ENCODE measurements around the gene MYO1D.

Gene MYO1D

GRCh38 chr17:32596628-32597027, 280.3 kb downstream of the MYO1D start:
- no peak overlapping the region for H3K4me3 ChIP-seq (ENCODE audit: low read length)
- no peak overlapping the region for H2AFZ ChIP-seq (ENCODE audit: low read length)
- peaks cover 9% of the 10 kb centered on the region for H3F3A ChIP-seq (ENCODE audit: insufficient read depth, low read length)
- no peak for TF ChIP-seq CTCF (IDR thresholded peaks at IDR 0.05; ENCODE audit: low read length)
- TF ChIP-seq EZH2phosphoT487 (IDR thresholded peaks at IDR 0.05; ENCODE audit: low read length) = no peak
- no peak for TF ChIP-seq EZH2 (optimal IDR thresholded peaks at IDR 0.05; ENCODE audit: low read depth, low read length)
- no peaks in the 10 kb centered on the region for H3K27me3 ChIP-seq (replicated peaks; ENCODE audit: insufficient read depth, low read length)
- no peaks in the 10 kb centered on the region for H3K36me3 ChIP-seq (replicated peaks; ENCODE audit: insufficient read depth, low read length)
- H3K4me2 ChIP-seq (ENCODE audit: low read depth, low read length) = peak overlapping the region; percentile 30; the same call in 1 of the 2 replicates
- H3K9me3 ChIP-seq (replicated peaks; ENCODE audit: insufficient read depth, low read length) = no peaks in the 10 kb centered on the region
- no peaks in the 10 kb centered on the region for H3K9me2 ChIP-seq (replicated peaks; ENCODE audit: insufficient read depth, low read length)
- H3K79me2 ChIP-seq (ENCODE audit: low read length) = no peaks in the 10 kb centered on the region
- no peak overlapping the region for H3K9ac ChIP-seq (ENCODE audit: low read length)
- H4K20me1 ChIP-seq (ENCODE audit: insufficient read depth, low read length) = no peaks in the 10 kb centered on the region
- peaks cover 15% of the 10 kb centered on the region for H3K4me1 ChIP-seq (ENCODE audit: low read length)
- peak; percentile 88 for DNase-seq
- H3K27ac ChIP-seq (ENCODE audit: low read length) = peak overlapping the region; percentile 31; the same call in 1 of the 2 replicates

- H3K4me2 ChIP-seq (ENCODE audit: low read depth, low read length) = peak overlapping the region; percentile 23; the same call in 1 of the 2 replicates
- H3K27ac ChIP-seq (ENCODE audit: low read length) = peak overlapping the region; percentile 31; the same call in 1 of the 2 replicates
Measured at GRCh38 chr17:32596206-32596605, 280.7 kb downstream of the MYO1D start.

GRCh38 chr17:32593003-32593402, 283.9 kb downstream of the MYO1D start:
- Histone ChIP-seq H3F3A (ENCODE audit: insufficient read depth, low read length) (peaks cover 9% of the 10 kb centered on the region), H3K9me3 (replicated peaks; ENCODE audit: insufficient read depth, low read length) (no peaks in the 10 kb centered on the region), H3K4me2 (ENCODE audit: low read depth, low read length) (no peak overlapping the region), H3K27me3 (replicated peaks; ENCODE audit: insufficient read depth, low read length) (no peaks in the 10 kb centered on the region), H3K79me2 (ENCODE audit: low read length) (no peaks in the 10 kb centered on the region), H4K20me1 (ENCODE audit: insufficient read depth, low read length) (no peaks in the 10 kb centered on the region), H3K4me1 (ENCODE audit: low read length) (peaks cover 15% of the 10 kb centered on the region), H3K9ac (ENCODE audit: low read length) (no peak overlapping the region), H3K36me3 (replicated peaks; ENCODE audit: insufficient read depth, low read length) (no peaks in the 10 kb centered on the region), H3K4me3 (ENCODE audit: low read length) (no peak overlapping the region), H3K27ac (ENCODE audit: low read length) (no peak overlapping the region), H2AFZ (ENCODE audit: low read length) (no peak overlapping the region), H3K9me2 (replicated peaks; ENCODE audit: insufficient read depth, low read length) (no peaks in the 10 kb centered on the region)
- no peak for DNase-seq
- TF ChIP-seq CTCF (IDR thresholded peaks at IDR 0.05; ENCODE audit: low read length) (no peak), EZH2 (optimal IDR thresholded peaks at IDR 0.05; ENCODE audit: low read depth, low read length) (no peak), EZH2phosphoT487 (IDR thresholded peaks at IDR 0.05; ENCODE audit: low read length) (no peak)

More at GRCh38 chr17:32596206-32596605, 280.7 kb downstream of the MYO1D start:
- Histone ChIP-seq H3K27me3 (replicated peaks; ENCODE audit: insufficient read depth, low read length) (no peaks in the 10 kb centered on the region), H3K79me2 (ENCODE audit: low read length) (no peaks in the 10 kb centered on the region), H4K20me1 (ENCODE audit: insufficient read depth, low read length) (no peaks in the 10 kb centered on the region), H2AFZ (ENCODE audit: low read length) (no peak overlapping the region), H3F3A (ENCODE audit: insufficient read depth, low read length) (peaks cover 9% of the 10 kb centered on the region), H3K4me1 (ENCODE audit: low read length) (peaks cover 15% of the 10 kb centered on the region), H3K9me3 (replicated peaks; ENCODE audit: insufficient read depth, low read length) (no peaks in the 10 kb centered on the region), H3K9me2 (replicated peaks; ENCODE audit: insufficient read depth, low read length) (no peaks in the 10 kb centered on the region), H3K36me3 (replicated peaks; ENCODE audit: insufficient read depth, low read length) (no peaks in the 10 kb centered on the region), H3K9ac (ENCODE audit: low read length) (no peak overlapping the region), H3K4me3 (ENCODE audit: low read length) (no peak overlapping the region)
- no peak for DNase-seq
- TF ChIP-seq EZH2 (optimal IDR thresholded peaks at IDR 0.05; ENCODE audit: low read depth, low read length) = no peak
- TF ChIP-seq CTCF (IDR thresholded peaks at IDR 0.05; ENCODE audit: low read length) = no peak
- TF ChIP-seq EZH2phosphoT487 (IDR thresholded peaks at IDR 0.05; ENCODE audit: low read length) = no peak

Measured in MM.1S (cell line).